ENCODE results near the gene MED9.

MED9 gene

DNA sequence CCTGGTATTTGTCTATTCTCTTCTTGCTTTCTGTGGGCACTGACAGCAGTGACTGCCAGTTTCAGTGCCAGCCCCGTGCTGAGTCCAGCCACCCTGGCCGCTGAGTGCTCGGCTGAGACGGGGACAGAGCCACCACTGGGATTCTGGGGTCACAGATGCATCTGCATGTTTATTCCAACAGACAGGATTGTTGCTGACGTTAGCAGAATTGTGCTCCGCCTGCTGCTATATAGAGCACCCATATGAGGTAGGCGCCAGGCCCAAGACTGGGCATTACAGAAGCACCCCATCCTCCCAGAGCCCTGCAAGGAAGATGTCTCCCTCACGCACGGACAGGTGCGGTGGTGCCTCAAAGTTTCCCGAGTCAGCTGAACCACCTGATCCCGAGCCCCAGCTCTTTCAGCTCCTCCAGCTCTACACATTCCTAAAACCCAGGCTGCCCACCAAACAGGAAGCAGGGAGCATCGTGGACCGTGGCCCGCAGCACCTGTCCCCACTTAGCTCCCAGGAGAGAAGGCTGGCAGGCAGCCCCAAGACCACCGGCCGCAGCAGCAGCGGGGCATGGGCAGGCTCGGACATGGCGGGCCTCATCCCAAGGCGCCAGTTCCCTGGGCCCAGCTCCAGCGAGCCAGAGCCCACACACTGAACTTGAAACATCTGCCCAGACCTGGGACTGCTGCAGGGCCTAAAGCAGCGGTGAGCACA is 64.3 kb downstream of the MED9 start:
- no peak for DNase-seq

GRCh38 chr17:17541640-17542001 is 64.8 kb downstream of the MED9 start:
- DNase-seq: no peak
